ENCODE measurements around the gene ZGRF1.
"Not testable (repeated sequence)": the region's sequence is repeated elsewhere in the genome, so short reads cannot be mapped to it uniquely, and the experiment has no call there.

ZGRF1 gene

GRCh38 chr4:112593438-112594133 lies 43.1 kb downstream of the ZGRF1 start:
- H3K27me3 Mint-ChIP-seq = no peaks in the 10 kb centered on the region
- no peak overlapping the region for H3K4me3 Mint-ChIP-seq
- no peak overlapping the region for H3K27ac Mint-ChIP-seq
- H3K4me1 Mint-ChIP-seq (ENCODE audit: low read depth) = no peaks in the 10 kb centered on the region
- peaks cover 7% of the 10 kb centered on the region for H3K9me3 Mint-ChIP-seq (ENCODE audit: low read depth)
- peaks cover 18% of the 10 kb centered on the region for H3K36me3 Mint-ChIP-seq

DNA sequence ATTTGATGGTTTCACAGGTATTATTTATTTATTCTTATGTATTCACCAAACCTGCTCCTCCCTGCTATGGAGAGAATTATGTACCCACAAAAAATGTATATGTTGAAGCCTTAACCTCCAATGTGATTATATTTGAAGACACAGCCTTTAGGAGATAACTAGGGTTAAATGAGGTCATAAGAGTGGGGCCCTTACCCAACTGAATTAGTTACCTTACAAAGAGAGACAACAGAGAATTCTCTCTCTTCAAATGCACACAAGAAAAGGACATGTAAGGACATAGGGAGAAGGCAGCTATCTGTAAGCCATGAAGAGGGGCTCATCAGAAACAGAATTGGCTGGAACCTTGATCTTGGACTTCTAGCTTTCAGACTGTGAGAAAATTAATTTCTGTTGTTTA lies 44.0 kb downstream of the ZGRF1 start:
- Mint-ChIP-seq H3K36me3 (peaks cover 20% of the 10 kb centered on the region), H3K27ac (no peak overlapping the region), H3K4me1 (ENCODE audit: low read depth) (no peaks in the 10 kb centered on the region), H3K9me3 (ENCODE audit: low read depth) (peaks cover 7% of the 10 kb centered on the region), H3K4me3 (no peak overlapping the region), H3K27me3 (no peaks in the 10 kb centered on the region)

- no peak overlapping the region for H3K4me3 Mint-ChIP-seq
- no peaks in the 10 kb centered on the region for H3K4me1 Mint-ChIP-seq (ENCODE audit: low read depth)
- peaks cover 7% of the 10 kb centered on the region for H3K9me3 Mint-ChIP-seq (ENCODE audit: low read depth)
- peaks cover 25% of the 10 kb centered on the region for H3K36me3 Mint-ChIP-seq
- H3K27ac Mint-ChIP-seq = no peak overlapping the region
- no peaks in the 10 kb centered on the region for H3K27me3 Mint-ChIP-seq
These were observed 45.1 kb downstream of the ZGRF1 start for GRCh38 chr4:112591593-112591992.

DNA sequence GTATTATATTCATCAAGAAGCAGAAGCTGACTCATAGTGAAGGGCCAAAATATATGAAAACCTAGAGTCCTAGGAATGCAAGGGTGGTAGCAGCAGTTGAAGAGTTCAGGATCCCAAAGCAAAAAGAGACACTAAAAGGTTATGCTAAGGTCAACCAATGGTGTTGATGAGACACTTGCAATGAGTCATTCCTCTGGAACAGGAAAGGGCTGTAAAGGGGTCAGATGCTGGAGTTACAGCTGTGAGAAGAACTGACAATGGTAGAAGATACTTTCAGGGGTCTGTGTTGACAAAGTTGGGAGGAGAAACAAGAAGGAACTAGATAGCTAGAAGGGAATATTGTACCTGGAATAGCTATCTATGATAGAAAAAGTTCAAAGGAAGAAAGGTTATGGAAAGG lies 47.5 kb downstream of the ZGRF1 start:
- Mint-ChIP-seq H3K4me3 (no peak overlapping the region), H3K9me3 (ENCODE audit: low read depth) (peaks cover 7% of the 10 kb centered on the region), H3K4me1 (ENCODE audit: low read depth) (no peaks in the 10 kb centered on the region), H3K36me3 (peaks cover 26% of the 10 kb centered on the region), H3K27me3 (no peaks in the 10 kb centered on the region), H3K27ac (no peak overlapping the region)

DNA sequence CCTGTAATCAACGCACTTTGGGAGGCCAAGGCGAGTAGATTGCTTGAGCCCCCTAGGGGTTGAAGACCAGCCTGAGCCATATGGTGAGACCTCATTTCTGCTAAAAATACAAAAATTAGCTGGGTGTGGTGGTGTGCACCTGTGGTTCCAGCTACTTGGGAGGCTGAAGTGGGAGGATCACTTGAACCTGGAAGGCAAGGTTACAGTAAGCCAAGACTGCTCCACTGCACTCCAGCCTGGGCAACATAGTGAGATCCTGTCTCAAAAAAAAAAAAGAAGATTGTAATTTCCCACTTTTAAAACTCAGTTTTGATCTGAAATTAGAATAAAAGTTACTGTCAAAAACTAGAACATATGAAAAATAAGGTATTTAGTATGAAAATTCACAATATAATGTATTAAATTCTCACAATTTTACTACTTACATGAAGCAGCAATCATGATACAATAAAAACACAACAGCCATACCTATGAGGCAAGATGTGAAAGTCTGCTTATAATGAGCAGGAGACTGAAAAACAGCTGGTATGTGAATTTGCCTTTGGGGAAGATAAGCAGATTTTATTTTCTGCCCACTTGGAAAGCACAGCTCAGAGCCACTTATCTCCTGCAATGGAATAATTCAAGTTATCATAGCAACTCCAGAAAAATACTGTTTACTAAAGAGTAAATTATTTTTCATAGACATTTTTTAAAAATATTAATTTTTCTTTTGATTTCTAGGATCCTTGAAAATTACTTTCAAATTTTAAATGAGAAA lies 50.6 kb downstream of the ZGRF1 start:
- Mint-ChIP-seq H3K4me3 (no peak overlapping the region), H3K27me3 (no peaks in the 10 kb centered on the region), H3K27ac (no peak overlapping the region), H3K9me3 (ENCODE audit: low read depth) (no peaks in the 10 kb centered on the region), H3K4me1 (ENCODE audit: low read depth) (no peaks in the 10 kb centered on the region), H3K36me3 (peaks cover 24% of the 10 kb centered on the region)

- Mint-ChIP-seq H3K27ac (no peak overlapping the region), H3K4me3 (no peak overlapping the region), H3K4me1 (ENCODE audit: low read depth) (no peaks in the 10 kb centered on the region), H3K36me3 (peaks cover 8% of the 10 kb centered on the region), H3K27me3 (no peaks in the 10 kb centered on the region), H3K9me3 (ENCODE audit: low read depth) (no peaks in the 10 kb centered on the region)
These were observed 69.2 kb downstream of the ZGRF1 start for GRCh38 chr4:112567536-112567935.

GRCh38 chr4:112564706-112565270 lies 71.9 kb downstream of the ZGRF1 start:
- Mint-ChIP-seq H3K27me3 (no peaks in the 10 kb centered on the region), H3K36me3 (peaks cover 14% of the 10 kb centered on the region)

DNA sequence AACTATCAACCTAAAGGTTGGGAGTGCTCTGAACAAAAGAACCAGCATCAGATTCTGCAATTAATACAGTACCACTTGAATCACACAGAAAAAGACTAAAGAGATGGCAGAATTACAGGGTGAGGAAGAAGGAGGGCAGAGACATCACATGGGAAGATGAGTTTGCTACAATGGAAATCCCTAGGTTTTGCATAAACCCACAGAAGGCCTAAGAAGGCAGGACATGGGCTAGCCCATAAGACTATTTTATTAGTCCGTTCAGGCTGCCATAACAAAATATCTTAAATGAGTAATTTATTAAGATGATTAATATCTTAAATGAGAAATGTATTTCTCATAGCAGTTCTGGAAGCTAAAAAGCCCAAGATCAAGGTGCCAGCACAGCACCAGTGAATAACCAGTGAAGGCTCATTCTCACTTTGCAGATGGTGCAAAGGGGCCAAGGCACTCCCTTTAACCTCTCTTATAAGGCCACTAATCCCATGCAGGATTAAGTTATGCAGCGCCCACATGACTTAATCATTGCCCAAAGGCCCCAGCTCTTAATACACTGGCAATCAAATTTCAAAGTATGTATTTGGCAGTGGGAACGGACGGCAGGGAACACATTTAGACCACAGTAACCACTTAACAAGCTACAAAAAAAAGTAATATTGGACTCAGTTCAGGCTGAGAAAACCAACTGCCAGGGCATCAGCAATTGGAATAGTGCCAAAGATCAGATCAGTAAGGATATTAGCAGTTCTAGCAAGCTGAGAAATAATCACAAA lies 73.1 kb downstream of the ZGRF1 start:
- Mint-ChIP-seq H3K27me3 (no peaks in the 10 kb centered on the region), H3K4me1 (ENCODE audit: low read depth) (no peaks in the 10 kb centered on the region), H3K4me3 (no peak overlapping the region), H3K36me3 (peaks cover 18% of the 10 kb centered on the region), H3K27ac (no peak overlapping the region), H3K9me3 (ENCODE audit: low read depth) (no peaks in the 10 kb centered on the region)

More at GRCh38 chr4:112564706-112565270, 71.9 kb downstream of the ZGRF1 start:
- Mint-ChIP-seq H3K4me1 (ENCODE audit: low read depth) (no peaks in the 10 kb centered on the region), H3K9me3 (ENCODE audit: low read depth) (no peaks in the 10 kb centered on the region), H3K27ac (no peak overlapping the region), H3K4me3 (no peak overlapping the region)

GRCh38 chr4:112562254-112562879 lies 74.3 kb downstream of the ZGRF1 start:
- no peak overlapping the region for H3K27ac Mint-ChIP-seq
- H3K36me3 Mint-ChIP-seq = peaks cover 18% of the 10 kb centered on the region
- no peak overlapping the region for H3K4me3 Mint-ChIP-seq
- H3K9me3 Mint-ChIP-seq (ENCODE audit: low read depth) = no peaks in the 10 kb centered on the region
- H3K27me3 Mint-ChIP-seq = no peaks in the 10 kb centered on the region
- no peaks in the 10 kb centered on the region for H3K4me1 Mint-ChIP-seq (ENCODE audit: low read depth)

DNA sequence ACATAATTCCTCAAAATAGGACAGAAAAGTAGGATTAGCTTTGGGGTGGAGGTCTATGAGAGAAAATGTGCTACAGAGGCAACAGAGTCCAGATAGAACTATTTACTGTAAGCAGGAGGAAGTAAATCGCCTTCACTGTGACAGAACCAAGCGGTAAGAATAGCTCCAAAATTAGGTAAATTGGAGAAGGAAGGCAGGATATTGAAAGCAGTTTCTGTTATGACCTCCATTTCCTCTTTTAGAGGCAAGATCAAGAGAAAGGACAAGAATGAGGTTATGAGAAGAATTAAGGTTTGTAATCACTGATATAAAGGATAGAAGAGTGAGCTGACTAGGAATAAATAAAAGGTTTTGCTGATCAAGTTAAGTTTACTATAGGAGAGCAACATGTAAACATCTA lies 76.6 kb downstream of the ZGRF1 start:
- no peaks in the 10 kb centered on the region for H3K4me1 Mint-ChIP-seq (ENCODE audit: low read depth)
- H3K27ac Mint-ChIP-seq = no peak overlapping the region
- H3K9me3 Mint-ChIP-seq (ENCODE audit: low read depth) = no peaks in the 10 kb centered on the region
- peaks cover 20% of the 10 kb centered on the region for H3K36me3 Mint-ChIP-seq
- no peaks in the 10 kb centered on the region for H3K27me3 Mint-ChIP-seq
- no peak overlapping the region for H3K4me3 Mint-ChIP-seq

DNA sequence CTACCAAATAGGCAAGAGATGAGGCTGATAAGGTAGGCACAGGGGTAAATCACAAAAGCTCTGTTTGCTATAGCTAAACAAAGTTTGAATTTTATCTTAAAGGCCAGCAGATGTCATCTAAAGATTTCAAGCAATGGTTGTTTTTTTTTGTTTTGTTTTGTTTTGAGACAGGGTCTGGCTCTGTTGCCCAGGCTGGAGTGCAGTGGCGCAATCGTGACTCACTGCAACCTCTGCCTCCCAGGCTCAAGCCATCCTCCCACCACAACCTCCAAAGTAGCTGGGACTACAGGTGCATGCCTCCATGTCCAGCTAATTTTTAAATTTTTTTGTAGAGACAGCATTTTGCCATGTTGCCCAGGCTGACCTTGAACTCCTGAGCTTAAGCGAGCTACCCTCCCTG lies 77.7 kb downstream of the ZGRF1 start:
- Mint-ChIP-seq H3K4me3 (no peak overlapping the region), H3K27ac (no peak overlapping the region), H3K9me3 (ENCODE audit: low read depth) (no peaks in the 10 kb centered on the region), H3K36me3 (peaks cover 25% of the 10 kb centered on the region), H3K4me1 (ENCODE audit: low read depth) (no peaks in the 10 kb centered on the region), H3K27me3 (no peaks in the 10 kb centered on the region)

DNA sequence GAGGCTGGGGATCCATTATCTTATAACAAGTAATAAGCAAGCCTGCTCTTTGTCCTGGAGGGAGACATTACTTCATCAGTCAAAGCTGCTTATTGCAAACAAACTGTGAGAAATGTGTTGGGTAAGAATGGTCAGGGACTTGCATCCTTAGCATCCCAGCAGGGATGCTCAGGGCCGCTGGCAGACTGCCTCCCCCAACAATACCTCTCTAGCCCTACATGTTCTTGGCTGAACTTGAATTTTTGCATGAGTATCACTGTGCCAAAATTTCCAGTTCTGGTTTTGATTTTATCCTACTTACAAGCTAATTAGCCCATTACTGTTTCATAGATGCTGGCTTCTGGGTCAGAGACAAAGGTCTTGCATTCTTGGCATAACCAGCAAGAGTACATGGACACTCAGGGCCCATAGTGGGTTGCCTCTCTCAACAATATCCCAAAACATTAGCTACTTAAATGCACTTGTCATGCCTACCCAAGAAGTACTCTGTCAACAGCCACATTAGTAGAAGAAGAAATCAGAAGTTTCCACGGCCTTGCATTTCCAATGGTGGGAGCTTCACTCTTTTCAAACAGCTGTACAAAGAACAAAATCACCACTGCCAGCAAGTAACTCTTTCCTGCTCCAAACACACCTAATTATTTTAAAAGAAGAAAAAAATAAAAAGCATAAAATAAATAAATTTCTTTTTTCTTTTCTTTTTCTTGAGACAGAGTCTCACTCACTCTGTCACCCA lies 78.9 kb downstream of the ZGRF1 start:
- no peak overlapping the region for H3K4me3 Mint-ChIP-seq
- H3K27ac Mint-ChIP-seq = no peak overlapping the region
- no peaks in the 10 kb centered on the region for H3K4me1 Mint-ChIP-seq (ENCODE audit: low read depth)
- peaks cover 25% of the 10 kb centered on the region for H3K36me3 Mint-ChIP-seq
- H3K27me3 Mint-ChIP-seq = no peaks in the 10 kb centered on the region
- H3K9me3 Mint-ChIP-seq (ENCODE audit: low read depth) = no peaks in the 10 kb centered on the region

GRCh38 chr4:112554271-112554670 lies 82.4 kb downstream of the ZGRF1 start:
- not testable (repeated sequence) for H3K4me3 Mint-ChIP-seq; H3K36me3 Mint-ChIP-seq; H3K27me3 Mint-ChIP-seq; H3K27ac Mint-ChIP-seq; H3K9me3 Mint-ChIP-seq (ENCODE audit: low read depth); H3K4me1 Mint-ChIP-seq (ENCODE audit: low read depth)

DNA sequence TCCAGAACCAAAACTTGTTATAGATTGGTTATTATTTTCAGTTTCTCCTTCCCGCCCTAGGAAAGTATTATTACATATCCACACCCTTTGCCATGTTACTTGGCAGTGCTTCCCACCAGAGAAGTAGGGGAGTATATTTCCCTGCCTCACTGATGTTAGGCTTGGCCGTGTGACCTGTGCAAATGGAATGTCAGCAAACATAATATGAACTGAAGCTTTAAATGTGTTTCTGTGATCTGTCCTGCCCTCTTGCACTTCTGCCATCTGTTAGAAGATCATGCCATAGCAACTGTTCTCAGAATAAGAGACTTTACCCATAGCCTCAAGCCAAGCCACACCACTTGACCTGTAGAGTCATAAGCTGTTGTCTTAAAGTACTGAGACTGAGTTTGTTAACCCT lies 84.0 kb downstream of the ZGRF1 start:
- H3K27me3 Mint-ChIP-seq = no peaks in the 10 kb centered on the region
- H3K9me3 Mint-ChIP-seq (ENCODE audit: low read depth) = no peaks in the 10 kb centered on the region
- H3K4me3 Mint-ChIP-seq = no peak overlapping the region
- H3K36me3 Mint-ChIP-seq = peaks cover 7% of the 10 kb centered on the region
- no peak overlapping the region for H3K27ac Mint-ChIP-seq
- H3K4me1 Mint-ChIP-seq (ENCODE audit: low read depth) = no peaks in the 10 kb centered on the region
